HuH-7 (cell line): ENCODE data around the gene NRL.

Experiments
- DNase-seq: peaks from one replicate; pipeline ENCODE4 v3.0.0; 2011; ENCODE audit warnings: low spot score

NRL gene

GRCh38 chr14:24144451-24144850 is 29.7 kb upstream of the NRL start:
- DNase-seq: no peak

- no peak for DNase-seq
Measured at GRCh38 chr14:24143511-24143910, 28.8 kb upstream of the NRL start.

- DNase-seq: peak; percentile 99
Measured at GRCh38 chr14:24141097-24141880, 26.5 kb upstream of the NRL start, which contains the start of gene EMC9. TSS of gene EMC9 (minus strand) at chr14:24141591. CDS start at chr14:24141304, 287 bp downstream.

- DNase-seq: peak; percentile 53
Measured at GRCh38 chr14:24139272-24139934, 24.7 kb upstream of the NRL start.

- DNase-seq: no peak
Measured at GRCh38 chr14:24138396-24139271, 23.9 kb upstream of the NRL start.

GRCh38 chr14:24137529-24138395 is 23.0 kb upstream of the NRL start:
- no peak for DNase-seq

DNA sequence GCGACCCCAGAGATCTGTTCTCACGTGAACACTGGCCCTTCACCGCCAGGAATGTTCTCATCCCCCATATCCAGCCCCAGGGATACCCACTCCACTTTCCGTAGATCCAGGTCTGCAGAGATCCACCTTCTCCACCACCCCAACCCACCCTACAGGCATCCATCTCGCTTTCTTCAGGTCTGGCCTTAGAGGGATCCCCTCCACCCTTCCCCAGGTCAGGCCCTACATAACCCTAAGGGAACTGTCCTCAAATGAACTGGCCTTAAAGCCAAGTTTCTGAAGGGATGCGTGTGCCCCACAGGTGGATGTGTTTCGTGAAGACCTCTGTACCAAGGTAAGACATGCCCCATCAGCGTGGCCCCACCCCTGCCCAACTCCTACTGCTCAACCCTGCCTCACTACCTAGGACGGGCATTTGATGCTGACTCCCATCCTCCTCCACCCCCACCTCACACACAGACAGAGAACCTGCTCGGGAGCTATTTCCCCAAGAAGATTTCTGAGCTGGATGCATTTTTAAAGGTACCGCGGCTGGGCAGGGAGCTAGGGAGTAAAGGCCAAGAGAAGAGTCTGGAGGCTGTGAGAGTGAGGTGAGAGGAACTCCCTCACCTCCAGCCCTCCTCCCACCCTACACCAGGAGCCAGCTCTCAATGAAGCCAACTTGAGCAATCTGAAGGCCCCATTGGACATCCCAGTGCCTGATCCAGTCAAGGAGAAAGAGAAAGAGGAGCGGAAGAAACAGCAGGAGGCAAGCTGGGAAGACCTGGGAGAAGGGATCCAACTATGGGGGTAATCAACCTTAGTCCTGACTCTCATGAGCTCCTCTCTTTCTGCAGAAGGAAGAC is 22.2 kb upstream of the NRL start:
- no peak for DNase-seq

DNA sequence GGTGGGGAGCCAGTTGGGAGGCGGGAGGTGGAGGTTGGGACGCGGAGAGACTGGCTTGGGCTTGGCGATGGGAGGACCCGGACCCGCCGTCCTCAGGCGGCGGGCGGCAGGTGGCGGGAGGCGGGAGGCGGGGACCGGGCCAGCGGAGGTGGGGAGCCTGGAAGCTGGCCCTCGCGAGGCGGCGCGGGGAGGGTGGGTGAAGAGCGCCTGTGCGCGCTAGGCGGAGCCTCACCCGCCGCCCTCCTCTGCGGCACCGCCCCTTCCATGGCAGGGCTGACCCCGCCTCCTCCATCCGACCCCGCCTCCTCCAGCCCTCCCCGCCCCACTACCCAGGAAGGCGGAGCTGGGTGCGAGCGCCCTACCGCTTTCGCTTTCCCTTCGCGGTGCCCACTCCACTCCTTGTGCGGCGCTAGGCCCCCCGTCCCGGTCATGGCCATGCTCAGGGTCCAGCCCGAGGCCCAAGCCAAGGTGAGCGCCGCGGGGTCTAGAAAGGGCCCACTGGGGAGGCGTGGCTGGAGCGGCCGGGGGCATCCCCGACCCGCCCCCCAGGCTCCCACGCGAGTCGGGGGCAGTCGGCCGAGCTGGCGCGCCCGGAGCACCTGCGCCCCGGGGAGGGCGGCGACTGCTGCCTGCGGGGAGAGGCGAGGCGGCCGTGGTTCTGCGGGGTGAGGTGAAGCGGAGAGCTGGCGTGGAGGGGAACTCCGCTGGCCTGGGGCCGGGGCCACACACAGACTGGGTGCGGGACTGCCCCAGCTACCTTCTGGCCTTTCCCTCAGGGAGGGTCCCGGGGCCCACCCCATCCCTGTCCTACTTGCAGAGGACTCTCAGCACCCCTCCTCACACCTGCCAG is 21.3 kb upstream of the NRL start, which contains the start of gene PSME1:
Gene PSME1 (plus strand): TSS at position 361 of the 850 bp plus-strand sequence. CDS start 69 bp downstream, at position 430.
- DNase-seq: peak; percentile 91

- DNase-seq: no peak
Measured at GRCh38 chr14:24135584-24135833, 20.8 kb upstream of the NRL start.

GRCh38 chr14:24133735-24134134 is 19.0 kb upstream of the NRL start:
- no peak for DNase-seq

DNA sequence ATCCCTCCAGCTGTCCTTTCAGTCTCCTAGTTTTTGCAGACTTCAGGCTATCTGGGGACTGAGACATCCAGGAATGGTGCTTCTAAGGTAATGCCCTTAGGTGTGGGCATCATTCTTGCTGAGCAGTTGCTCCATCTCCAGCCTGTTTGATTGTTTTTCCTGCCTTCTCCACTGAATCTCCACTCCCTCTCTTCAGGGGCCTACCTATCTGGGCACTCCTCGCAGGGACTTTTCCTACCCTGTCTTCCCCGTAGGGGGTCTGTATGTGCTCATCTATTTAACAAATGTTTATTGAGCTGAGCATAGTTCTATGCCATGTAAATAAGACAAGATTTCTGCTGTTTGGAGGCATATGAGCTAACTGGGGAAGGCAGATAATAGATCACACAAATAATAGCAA is 18.2 kb upstream of the NRL start:
- DNase-seq: no peak

DNA sequence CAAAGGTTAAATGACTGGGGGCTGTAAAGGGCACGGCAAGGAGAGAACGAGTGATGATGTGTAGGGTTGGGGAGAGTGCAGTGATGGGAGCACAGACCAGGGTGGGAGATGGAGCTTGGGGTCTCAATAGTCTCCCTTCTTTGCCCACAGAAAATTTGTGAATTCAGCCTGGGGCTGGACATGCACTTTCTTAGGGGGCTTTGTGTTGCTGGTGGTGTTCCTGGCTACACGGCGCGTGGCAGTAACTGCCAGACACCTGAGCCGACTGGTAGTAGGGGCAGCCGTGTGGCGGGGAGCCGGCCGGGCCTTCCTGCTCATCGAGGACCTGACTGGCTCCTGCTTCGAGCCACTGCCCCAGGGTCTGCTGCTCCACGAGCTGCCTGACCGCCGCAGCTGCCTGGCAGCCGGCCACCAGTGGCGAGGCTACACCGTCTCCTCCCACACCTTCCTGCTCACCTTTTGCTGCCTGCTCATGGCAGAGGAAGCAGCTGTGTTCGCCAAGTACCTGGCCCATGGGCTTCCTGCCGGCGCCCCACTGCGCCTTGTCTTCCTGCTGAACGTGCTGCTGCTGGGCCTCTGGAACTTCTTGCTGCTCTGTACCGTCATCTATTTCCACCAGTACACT is 17.4 kb upstream of the NRL start:
- no peak for DNase-seq

DNA sequence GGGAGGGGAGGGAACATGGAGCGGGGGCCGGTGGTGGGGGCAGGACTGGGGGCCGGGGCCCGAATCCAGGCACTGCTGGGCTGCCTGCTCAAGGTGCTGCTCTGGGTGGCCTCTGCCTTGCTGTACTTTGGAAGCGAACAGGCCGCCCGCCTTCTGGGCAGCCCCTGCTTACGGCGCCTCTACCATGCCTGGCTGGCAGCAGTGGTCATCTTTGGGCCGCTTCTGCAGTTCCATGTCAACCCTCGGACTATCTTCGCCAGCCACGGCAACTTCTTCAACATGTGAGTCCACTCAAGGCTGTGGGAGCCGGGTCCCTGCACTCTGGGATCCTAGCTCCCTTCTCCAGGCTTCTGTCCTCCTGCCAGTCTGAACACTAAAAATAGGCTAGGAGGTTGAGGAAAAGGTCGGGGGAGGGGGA is 16.8 kb upstream of the NRL start:
- no peak for DNase-seq

DNA sequence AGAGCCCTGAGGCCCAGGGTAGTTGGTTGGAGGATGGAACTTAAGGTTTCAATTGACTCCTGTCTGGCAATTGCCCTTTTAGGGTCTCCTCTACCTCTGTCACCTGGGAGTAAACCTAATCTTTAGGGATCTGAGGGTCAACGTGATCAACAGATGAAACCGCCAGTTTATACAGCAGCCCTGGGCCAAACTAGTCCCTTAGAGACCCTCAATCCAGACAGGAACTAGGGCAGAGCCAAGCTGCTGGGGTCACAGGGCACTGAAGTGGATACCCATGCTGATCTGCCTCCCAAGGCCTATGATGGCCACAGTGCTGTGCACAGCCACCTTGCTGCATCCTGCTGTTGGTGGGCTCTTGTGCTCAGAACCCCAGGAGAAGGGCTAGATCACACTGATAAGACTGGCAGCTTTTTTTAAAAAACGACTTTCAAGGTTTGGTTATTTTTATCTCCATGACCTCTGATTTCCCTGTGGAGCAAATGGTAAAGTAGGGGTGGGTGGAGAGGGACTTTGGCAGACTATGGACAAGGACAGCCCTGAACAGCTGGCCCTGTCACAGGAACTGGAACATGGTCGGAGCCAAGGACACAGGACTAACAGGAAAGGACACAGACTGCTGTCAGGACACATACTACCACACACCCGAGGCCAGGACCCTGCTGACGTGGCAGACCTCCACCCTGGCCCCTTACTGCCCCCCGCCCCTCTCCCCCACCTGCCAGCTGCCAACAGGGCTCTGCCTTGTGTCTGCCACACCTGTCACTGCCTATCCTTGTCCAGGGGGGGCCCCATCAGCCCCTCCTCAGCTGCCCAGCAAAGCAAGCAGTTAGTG is 16.2 kb upstream of the NRL start:
- no peak for DNase-seq

DNA sequence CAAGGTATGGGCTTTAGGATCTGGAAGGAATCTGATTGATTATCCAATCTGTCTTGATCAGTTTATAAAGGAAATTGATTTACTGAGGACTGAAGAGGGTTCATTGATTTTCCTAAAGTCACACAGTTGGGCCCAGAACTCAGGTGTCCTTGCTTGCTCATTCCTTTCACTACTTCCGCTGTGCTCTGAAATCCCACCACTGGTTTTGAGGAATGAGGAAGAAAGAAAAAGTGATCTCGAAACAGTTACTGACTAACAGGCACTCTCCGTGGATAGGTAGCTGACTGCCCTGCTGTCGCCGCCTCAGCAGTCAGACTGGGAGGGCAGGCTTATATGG is 15.6 kb upstream of the NRL start, which contains the start of gene FITM1:
Gene FITM1 (plus strand): TSS at position 280 of the 337 bp plus-strand sequence. CDS start 905 bp downstream, outside the sequence.
- DNase-seq: no peak

GRCh38 chr14:24129410-24129998 is 14.8 kb upstream of the NRL start:
- DNase-seq: no peak

- no peak for DNase-seq
Measured at GRCh38 chr14:24127673-24128072, 12.9 kb upstream of the NRL start.

DNA sequence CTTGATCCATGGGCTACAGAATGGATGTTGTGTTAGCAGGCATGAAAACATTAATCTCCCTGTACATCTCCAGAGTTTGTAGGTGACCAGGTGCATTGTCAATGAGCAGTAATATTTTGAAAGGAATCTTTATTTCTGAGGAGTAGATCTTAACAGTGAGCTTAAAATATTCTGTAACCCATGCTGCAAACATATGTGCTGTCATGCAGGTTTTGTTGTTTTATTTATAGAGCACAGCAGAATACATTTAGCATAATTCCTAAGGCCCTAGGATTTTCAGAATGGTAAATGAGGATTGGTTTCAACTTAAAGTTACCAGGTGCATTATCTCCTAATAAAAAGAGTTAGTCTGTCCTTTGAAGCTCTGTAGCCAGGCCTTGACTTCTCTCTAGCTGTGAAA is 12.2 kb upstream of the NRL start:
- no peak for DNase-seq
